GM12878 (cell line): ENCODE data around the gene DOCK2. TPM values are rescaled to one million over a fixed set of nuclear protein-coding genes. Genes with fewer than 3 reads are reported as not detected.

Source experiments
- ATAC-seq: fragments of 200-7000 bp; cut with Tn5 transposase; 3 replicates; pipeline ENCODE4 v1.9.1; 2020; ENCODE audit warnings: mild to moderate bottlenecking, moderate library complexity
- BruUV-seq: library from RNA; stranded (reverse); fragments of 400-500 nt; replicated peaks from 2 replicates; lab custom pipeline; 2021; lab: Mats Ljungman, UMichigan
- CTCF ChIA-PET: fragments of 300-600 bp; sonication (Branson Sonifier 250); formaldehyde crosslinking; extraction: SDS; loops from one replicate; lab custom pipeline; 2021; ENCODE audit warnings: inconsistent platforms; lab: Yijun Ruan, JAX
- POLR2A ChIA-PET: fragments of 350-600 bp; formaldehyde crosslinking; extraction: SDS; loops from one replicate; lab custom pipeline; 2021; ENCODE audit warnings: inconsistent platforms; lab: Charles Lee
- RAD21 ChIA-PET: fragments of 300-600 bp; sonication (Branson Sonifier 250); formaldehyde crosslinking; loops from one replicate; lab custom pipeline; 2023; ENCODE audit warnings: antibody characterized with exemption; ENCODE audit not compliant: unreplicated experiment; lab: Charles Lee
- SMC1A ChIA-PET: fragments of 300-600 bp; sonication (Branson Sonifier 250); formaldehyde crosslinking; loops from one replicate; lab custom pipeline; 2023; ENCODE audit not compliant: unreplicated experiment, uncharacterized antibody; lab: Charles Lee
- DNase-seq: peaks from one replicate; pipeline ENCODE4 v3.0.0-alpha.2; 2011; ENCODE audit warnings: low read depth, low spot score
- FAIRE-seq: peaks from 3 replicates; lab custom pipeline; 2011; peaks lifted over from hg19 to GRCh38; lab: Jason Lieb, UNC
- H2AFZ ChIP-seq: 2 replicates; pipeline ENCODE4 v1.6.0; 2011; ENCODE audit warnings: low read depth, low read length, control low read depth; ENCODE audit not compliant: control insufficient read depth
- H3K27ac ChIP-seq: 2 replicates; pipeline ENCODE4 v1.5.1; 2011; ENCODE audit warnings: control low read depth; ENCODE audit not compliant: control insufficient read depth, insufficient read depth
- H3K27me3 ChIP-seq, 2 experiments: replicated peaks in 1 of 2; 2 replicates each; pipeline versions ENCODE4 v1.6.0 to v1.6.1; 2011; ENCODE audit warnings: low read length in 1 of 2; ENCODE audit not compliant: control insufficient read depth in 2 of 2, insufficient read depth in 2 of 2
- H3K36me3 ChIP-seq, 2 experiments: 2 replicates each; pipeline ENCODE4 v1.5.1; 2011; ENCODE audit warnings: low read length in 1 of 2; ENCODE audit not compliant: control insufficient read depth in 2 of 2, insufficient read depth in 2 of 2
- H3K4me1 ChIP-seq: 2 replicates; pipeline ENCODE4 v1.6.1; 2011; ENCODE audit warnings: mild to moderate bottlenecking, low read length, moderate library complexity, mixed read lengths; ENCODE audit not compliant: control insufficient read depth, insufficient read depth
- H3K4me2 ChIP-seq: 2 replicates; pipeline ENCODE4 v1.6.0; 2011; ENCODE audit warnings: control low read depth; ENCODE audit not compliant: control insufficient read depth, insufficient read depth
- H3K4me3 ChIP-seq: fragments of 200-600 bp; sonication (generic); 2 replicates; pipeline ENCODE4 v1.5.1; 2016
- H3K79me2 ChIP-seq: 2 replicates; pipeline ENCODE4 v1.6.0; 2011; ENCODE audit warnings: low read length; ENCODE audit not compliant: control insufficient read depth, insufficient read depth
- H3K9ac ChIP-seq: 2 replicates; pipeline ENCODE4 v1.8.0; 2011; ENCODE audit warnings: low read length, control low read depth, mixed read lengths; ENCODE audit not compliant: control insufficient read depth, insufficient read depth
- H3K9me3 ChIP-seq: replicated peaks from 3 replicates; pipeline ENCODE4 v1.5.1; 2011; ENCODE audit warnings: mild to moderate bottlenecking, low read length; ENCODE audit not compliant: control insufficient read depth, insufficient read depth
- H4K20me1 ChIP-seq: 2 replicates; pipeline ENCODE4 v1.6.0; 2011; ENCODE audit not compliant: control insufficient read depth, insufficient read depth
- CEBPB ChIP-seq, 2 experiments: fragments of 150-350 bp in 1 of 2; IDR thresholded peaks; 2 replicates each; pipeline ENCODE4 v1.6.1; 2012 to 2014; ENCODE audit warnings: low read depth in 2 of 2, low read length in 2 of 2, borderline replicate concordance in 1 of 2, inconsistent platforms in 1 of 2
- POLR2AphosphoS5 ChIP-seq: IDR thresholded peaks from 2 replicates; pipeline ENCODE4 v1.6.1; 2011; ENCODE audit warnings: mild to moderate bottlenecking, low read length, inconsistent platforms
- RAD51 ChIP-seq: fragments of 450-650 bp; IDR thresholded peaks from 2 replicates; pipeline ENCODE4 v1.6.1; 2016; ENCODE audit warnings: moderate library complexity, mild to moderate bottlenecking, inconsistent platforms
- SMC3 ChIP-seq: IDR thresholded peaks from 2 replicates; pipeline ENCODE4 v1.6.1; 2011; ENCODE audit warnings: low read length, improper control_type of control experiment, borderline replicate concordance
- TCF3 ChIP-seq: IDR thresholded peaks from 2 replicates; pipeline ENCODE4 v1.6.1; 2012; ENCODE audit warnings: low read depth, mild to moderate bottlenecking, low read length, borderline replicate concordance; ENCODE audit not compliant: insufficient read depth
- ZNF384 ChIP-seq: IDR thresholded peaks from 2 replicates; pipeline ENCODE4 v1.6.1; 2012; ENCODE audit warnings: low read depth, mild to moderate bottlenecking, low read length, improper control_type of control experiment, borderline replicate concordance
- WGBS: methylation state at CpG from one replicate; pipeline ENCODE4 v1.1.6; 2016; ENCODE audit warnings: low lambda C conversion rate; ENCODE audit not compliant: insufficient replicate concordance, insufficient coverage; ENCODE audit errors: missing lambda C conversion rate; 5-methylcytosine and 5-hydroxymethylcytosine counted together
- in situ Hi-C: fragments of 300-500 bp; cut with MboI; formaldehyde crosslinking; loops from 9 replicates; pipeline ENCODE4 v1.14.3; 2018; ENCODE audit warnings: mixed read lengths
- intact Hi-C: fragments of 100-400 bp; cut with micrococcal nuclease; formaldehyde crosslinking; loops from one replicate; pipeline ENCODE4 v1.14.2; 2022; ENCODE audit not compliant: unreplicated experiment
- polyA plus RNA-seq, 11 experiments: library from polyadenylated mRNA; depleted of rRNA in 4 of 11; unstranded in 6 of 11; stranded (reverse) in 5 of 11; fragments of >200 nt; fragmentation: Nextera tagmentation in 4 of 11; fragmentation: Illumina TruSeq in 1 of 11; extraction: Ambion mirVana in 4 of 11; extraction: Trizol in 1 of 11; gene quantifications; 1 replicate in 1 of 11; 2 replicates in 10 of 11; pipeline versions ENCODE4 v1.2.1 to v1.2.3, GENCODE V29; 2011 to 2016; ENCODE audit warnings: inconsistent platforms in 2 of 11, missing spikeins in 2 of 11, low read depth in 1 of 11
- total RNA-seq, 4 experiments: library from RNA; depleted of rRNA in 3 of 4; stranded (reverse); fragments of >200 nt in 3 of 4; fragmentation: Illumina TruSeq in 1 of 4; extraction: Trizol in 1 of 4; gene quantifications; 2 replicates each; pipeline versions ENCODE4 v1.2.1 to v1.2.3, GENCODE V29; 2013 to 2021
- TF ChIP-seq, protein P1 (sequence below): IDR thresholded peaks from 2 replicates; pipeline ENCODE4 v1.6.1; 2012; ENCODE audit warnings: mild to moderate bottlenecking, low read depth, low read length
- TF ChIP-seq, protein P2 (sequence below): IDR thresholded peaks from 2 replicates; pipeline ENCODE4 v1.6.1; 2011; ENCODE audit warnings: borderline replicate concordance, low read depth, mild to moderate bottlenecking, moderate library complexity, mixed read lengths, low read length; ENCODE audit not compliant: insufficient read depth; ENCODE audit errors: extremely low read length
- TF ChIP-seq, protein P3 (sequence below): fragments of 450-650 bp; IDR thresholded peaks from 2 replicates; pipeline ENCODE4 v1.6.1; 2016; ENCODE audit warnings: mild to moderate bottlenecking
- TF ChIP-seq, protein P4 (sequence below): fragments of 450-650 bp; IDR thresholded peaks from 2 replicates; pipeline ENCODE4 v1.6.1; 2017; ENCODE audit warnings: borderline replicate concordance
- TF ChIP-seq, protein P5 (sequence below): IDR thresholded peaks from 2 replicates; pipeline ENCODE4 v1.6.1; 2012; ENCODE audit warnings: low read depth, low read length, improper control_type of control experiment

Gene DOCK2
- total and polyA plus RNA-seq, 10 of the 15 experiments (the other 5 are each of a cell fraction or from before 2014, with no cell fraction given), result 34.2 to 192 (median 118) TPM

DNA sequence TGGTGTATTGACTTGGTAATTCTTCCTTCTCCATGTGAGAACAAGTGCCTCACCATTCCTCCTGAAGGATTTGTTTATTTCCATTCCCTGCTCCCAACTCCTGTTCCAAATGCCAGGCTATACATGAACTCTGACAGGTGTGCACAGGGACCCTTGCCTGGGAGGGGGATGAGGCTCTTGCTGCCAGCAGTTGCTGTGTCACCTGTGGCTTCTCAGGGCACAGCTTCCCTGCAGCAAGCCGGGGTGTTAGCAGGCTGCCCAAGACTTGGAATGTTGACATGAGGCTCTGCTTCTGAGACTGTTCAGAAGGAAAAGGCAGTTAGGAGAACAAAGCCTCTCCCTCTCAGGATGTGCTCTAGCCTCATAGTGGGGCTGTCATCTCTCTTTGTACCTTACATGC lies 131.3 kb downstream of the DOCK2 start (continued):
- TF ChIP-seq, protein P1, sequence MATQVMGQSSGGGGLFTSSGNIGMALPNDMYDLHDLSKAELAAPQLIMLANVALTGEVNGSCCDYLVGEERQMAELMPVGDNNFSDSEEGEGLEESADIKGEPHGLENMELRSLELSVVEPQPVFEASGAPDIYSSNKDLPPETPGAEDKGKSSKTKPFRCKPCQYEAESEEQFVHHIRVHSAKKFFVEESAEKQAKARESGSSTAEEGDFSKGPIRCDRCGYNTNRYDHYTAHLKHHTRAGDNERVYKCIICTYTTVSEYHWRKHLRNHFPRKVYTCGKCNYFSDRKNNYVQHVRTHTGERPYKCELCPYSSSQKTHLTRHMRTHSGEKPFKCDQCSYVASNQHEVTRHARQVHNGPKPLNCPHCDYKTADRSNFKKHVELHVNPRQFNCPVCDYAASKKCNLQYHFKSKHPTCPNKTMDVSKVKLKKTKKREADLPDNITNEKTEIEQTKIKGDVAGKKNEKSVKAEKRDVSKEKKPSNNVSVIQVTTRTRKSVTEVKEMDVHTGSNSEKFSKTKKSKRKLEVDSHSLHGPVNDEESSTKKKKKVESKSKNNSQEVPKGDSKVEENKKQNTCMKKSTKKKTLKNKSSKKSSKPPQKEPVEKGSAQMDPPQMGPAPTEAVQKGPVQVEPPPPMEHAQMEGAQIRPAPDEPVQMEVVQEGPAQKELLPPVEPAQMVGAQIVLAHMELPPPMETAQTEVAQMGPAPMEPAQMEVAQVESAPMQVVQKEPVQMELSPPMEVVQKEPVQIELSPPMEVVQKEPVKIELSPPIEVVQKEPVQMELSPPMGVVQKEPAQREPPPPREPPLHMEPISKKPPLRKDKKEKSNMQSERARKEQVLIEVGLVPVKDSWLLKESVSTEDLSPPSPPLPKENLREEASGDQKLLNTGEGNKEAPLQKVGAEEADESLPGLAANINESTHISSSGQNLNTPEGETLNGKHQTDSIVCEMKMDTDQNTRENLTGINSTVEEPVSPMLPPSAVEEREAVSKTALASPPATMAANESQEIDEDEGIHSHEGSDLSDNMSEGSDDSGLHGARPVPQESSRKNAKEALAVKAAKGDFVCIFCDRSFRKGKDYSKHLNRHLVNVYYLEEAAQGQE, result no peak
- TF ChIP-seq, protein P2, sequence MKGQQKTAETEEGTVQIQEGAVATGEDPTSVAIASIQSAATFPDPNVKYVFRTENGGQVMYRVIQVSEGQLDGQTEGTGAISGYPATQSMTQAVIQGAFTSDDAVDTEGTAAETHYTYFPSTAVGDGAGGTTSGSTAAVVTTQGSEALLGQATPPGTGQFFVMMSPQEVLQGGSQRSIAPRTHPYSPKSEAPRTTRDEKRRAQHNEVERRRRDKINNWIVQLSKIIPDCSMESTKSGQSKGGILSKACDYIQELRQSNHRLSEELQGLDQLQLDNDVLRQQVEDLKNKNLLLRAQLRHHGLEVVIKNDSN, result no peak
- TF ChIP-seq, protein P3, sequence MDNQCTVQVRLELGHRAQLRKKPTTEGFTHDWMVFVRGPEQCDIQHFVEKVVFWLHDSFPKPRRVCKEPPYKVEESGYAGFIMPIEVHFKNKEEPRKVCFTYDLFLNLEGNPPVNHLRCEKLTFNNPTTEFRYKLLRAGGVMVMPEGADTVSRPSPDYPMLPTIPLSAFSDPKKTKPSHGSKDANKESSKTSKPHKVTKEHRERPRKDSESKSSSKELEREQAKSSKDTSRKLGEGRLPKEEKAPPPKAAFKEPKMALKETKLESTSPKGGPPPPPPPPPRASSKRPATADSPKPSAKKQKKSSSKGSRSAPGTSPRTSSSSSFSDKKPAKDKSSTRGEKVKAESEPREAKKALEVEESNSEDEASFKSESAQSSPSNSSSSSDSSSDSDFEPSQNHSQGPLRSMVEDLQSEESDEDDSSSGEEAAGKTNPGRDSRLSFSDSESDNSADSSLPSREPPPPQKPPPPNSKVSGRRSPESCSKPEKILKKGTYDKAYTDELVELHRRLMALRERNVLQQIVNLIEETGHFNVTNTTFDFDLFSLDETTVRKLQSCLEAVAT, result no peak
- TF ChIP-seq, all 136 proteins: peak for 0

DNA sequence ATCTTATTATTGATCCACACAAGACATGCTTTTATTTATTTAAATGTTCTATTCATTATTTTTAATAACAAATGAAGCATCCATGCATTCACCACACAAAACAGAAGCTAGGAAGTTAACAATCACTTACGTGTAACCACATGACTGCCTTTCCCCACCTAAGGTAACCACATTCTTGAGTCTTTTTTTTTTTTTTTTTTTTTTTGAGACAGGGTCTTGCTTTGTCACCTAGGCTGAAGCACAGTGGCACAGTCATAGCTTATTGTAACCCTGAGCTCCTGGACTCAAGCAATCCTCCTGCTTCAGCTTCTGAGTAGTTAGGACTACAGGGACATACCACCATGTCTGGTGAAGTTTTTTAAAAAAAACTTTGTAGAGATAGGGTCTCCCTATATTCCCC lies 133.0 kb downstream of the DOCK2 start:
- no peak overlapping the region for H3K4me2 ChIP-seq
- no peak overlapping the region for H3K27ac ChIP-seq
- ATAC-seq, result peak; percentile 7; the same call in 2 of the 3 replicates
- H3K4me1 ChIP-seq, result peaks cover 5% of the 10 kb centered on the region; the same call in 1 of the 2 replicates
- peaks cover 9 to 38% of the 10 kb centered on the region in 2 experiments for H3K36me3 ChIP-seq
- 11% methylated on average over 1 of the region's 1 CpG for WGBS
- DNase-seq, result no peak
- BruUV-seq, result no TSS peak
- no peaks in the 10 kb centered on the region for H3K27me3 ChIP-seq
- intact Hi-C loops, result no loop called here
- ChIA-PET CTCF (interaction anchor here (0.7 to 2.2 kb wide), 4 partner anchors 9 to 129 kb away, joined by 3 to 10 read pairs (median 6); no protein-coding TSS in a partner anchor), RAD21 (interaction anchor here (0.7 to 5.6 kb wide), 5 partner anchors 9 to 68 kb away, joined by 3 to 47 read pairs (median 4); no protein-coding TSS in a partner anchor), SMC1A (interaction anchor here (0.6 to 12.8 kb wide), 15 partner anchors 9 to 183 kb away, joined by 3 to 202 read pairs (median 4); no protein-coding TSS in a partner anchor), POLR2A (interaction anchor here (0.6 to 1.1 kb wide), 9 partner anchors 8 to 91 kb away, joined by 3 to 7 read pairs (median 4); no protein-coding TSS in a partner anchor)
- no peaks in the 10 kb centered on the region; the same call in 1 of the 2 replicates for H3K79me2 ChIP-seq
- no peak overlapping the region for H3K9ac ChIP-seq
- no peak overlapping the region for H3K4me3 ChIP-seq
- no peak overlapping the region for H2AFZ ChIP-seq
- no peaks in the 10 kb centered on the region for H4K20me1 ChIP-seq
- H3K9me3 ChIP-seq, result peaks cover 2% of the 10 kb centered on the region; the same call in 2 of the 3 replicates
- no peak for FAIRE-seq
- in situ Hi-C loops, result no loop called here
- TF ChIP-seq TCF3 (no peak), CEBPB (IDR thresholded peaks at IDR 0.05; ENCODE audit: borderline replicate concordance in 1 of 2, low read depth in 2 of 2, low read length in 2 of 2) (no peak), SMC3 (no peak), POLR2AphosphoS5 (no peak), RAD51 (0 out of 2 replicates have a peak, but pooled peaks have one; percentile 8), ZNF384 (peak; percentile 81)
- TF ChIP-seq, protein P4, sequence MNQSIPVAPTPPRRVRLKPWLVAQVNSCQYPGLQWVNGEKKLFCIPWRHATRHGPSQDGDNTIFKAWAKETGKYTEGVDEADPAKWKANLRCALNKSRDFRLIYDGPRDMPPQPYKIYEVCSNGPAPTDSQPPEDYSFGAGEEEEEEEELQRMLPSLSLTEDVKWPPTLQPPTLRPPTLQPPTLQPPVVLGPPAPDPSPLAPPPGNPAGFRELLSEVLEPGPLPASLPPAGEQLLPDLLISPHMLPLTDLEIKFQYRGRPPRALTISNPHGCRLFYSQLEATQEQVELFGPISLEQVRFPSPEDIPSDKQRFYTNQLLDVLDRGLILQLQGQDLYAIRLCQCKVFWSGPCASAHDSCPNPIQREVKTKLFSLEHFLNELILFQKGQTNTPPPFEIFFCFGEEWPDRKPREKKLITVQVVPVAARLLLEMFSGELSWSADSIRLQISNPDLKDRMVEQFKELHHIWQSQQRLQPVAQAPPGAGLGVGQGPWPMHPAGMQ, result no peak
- TF ChIP-seq, protein P5, sequence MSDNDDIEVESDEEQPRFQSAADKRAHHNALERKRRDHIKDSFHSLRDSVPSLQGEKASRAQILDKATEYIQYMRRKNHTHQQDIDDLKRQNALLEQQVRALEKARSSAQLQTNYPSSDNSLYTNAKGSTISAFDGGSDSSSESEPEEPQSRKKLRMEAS, result no peak
